NCI-H345 (cell line): ENCODE data around the gene DACH2.

Experiments used
- DNase-seq: peaks from one replicate; lab custom pipeline; 2025; lab: John Stamatoyannopoulos, UW

Gene DACH2

GRCh38 chrX:86806786-86807185, 658.5 kb downstream of the DACH2 start:
- no peak for DNase-seq

DNA sequence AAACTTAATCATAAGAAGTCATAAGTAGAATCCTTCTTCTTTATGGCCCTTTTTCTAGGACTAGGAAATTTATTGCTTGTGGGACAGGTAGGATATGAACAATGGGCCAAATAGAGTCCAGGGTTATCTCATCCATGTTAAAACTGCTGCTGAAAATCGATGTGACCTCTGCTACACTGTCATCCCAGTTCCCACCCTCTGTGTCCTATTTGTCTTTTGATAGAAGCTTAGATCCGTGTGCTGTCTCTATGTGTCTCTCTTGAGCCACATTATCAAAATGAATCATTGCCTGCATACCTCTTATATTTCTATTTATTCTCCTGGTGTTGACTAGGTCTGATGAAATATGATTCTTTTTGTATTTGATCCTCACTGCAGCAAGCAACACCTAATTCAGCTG, 661.4 kb downstream of the DACH2 start:
- no peak for DNase-seq

- DNase-seq = no peak
Measured at GRCh38 chrX:86829786-86830185, 681.5 kb downstream of the DACH2 start.

DNA sequence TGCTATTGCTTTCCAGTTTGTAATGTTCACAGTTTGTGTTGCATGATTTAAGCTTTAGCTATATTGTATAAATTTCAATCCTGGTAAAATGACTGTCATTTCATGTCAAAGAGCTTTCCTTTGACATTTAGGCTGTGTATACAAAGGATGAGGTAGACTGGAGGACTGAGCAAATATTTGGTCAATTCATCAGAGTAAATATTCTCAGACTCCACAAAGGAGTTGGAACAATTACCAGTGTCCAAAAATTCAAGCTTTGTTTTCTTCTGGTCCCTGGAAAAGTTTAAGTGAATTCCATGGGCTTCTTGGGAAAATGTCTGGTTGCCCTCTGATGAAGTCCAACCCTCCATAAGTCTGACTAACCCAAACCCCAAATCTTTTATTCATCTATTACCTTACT, 682.4 kb downstream of the DACH2 start:
- DNase-seq = no peak

GRCh38 chrX:86845101-86845500, 696.9 kb downstream of the DACH2 start:
- DNase-seq = no peak
